Lower lobe of right lung (tissue), 2 donors: ENCODE data around the gene SIM1. TPM values are rescaled to one million over a fixed set of nuclear protein-coding genes. Genes with fewer than 3 reads are reported as not detected.
A peak's percentile ranks its signal among the peaks of the same experiment; 100 is the strongest.

Experiments
- ATAC-seq, 2 donors: fragments of 200-7000 bp; cut with Tn5 transposase; one replicate each; pipeline ENCODE4 v1.9.1; 2020 to 2022; ENCODE audit warnings: mild to moderate bottlenecking in 2 of 2, moderate library complexity in 2 of 2
- DNase-seq: peaks from one replicate; pipeline ENCODE4 v3.0.0-alpha.2; 2020
- H3K27ac ChIP-seq: fragments of 200-600 bp; one replicate; pipeline ENCODE4 v1.8.0; 2022
- H3K27me3 ChIP-seq: fragments of 200-600 bp; one replicate; pipeline ENCODE4 v1.8.0; 2022; ENCODE audit warnings: low read depth
- H3K36me3 ChIP-seq: fragments of 200-600 bp; one replicate; pipeline ENCODE4 v1.8.0; 2022; ENCODE audit warnings: mild to moderate bottlenecking
- H3K4me1 ChIP-seq: fragments of 200-600 bp; one replicate; pipeline ENCODE4 v1.8.0; 2022
- H3K4me3 ChIP-seq: fragments of 200-600 bp; one replicate; pipeline ENCODE4 v1.8.0; 2022; ENCODE audit warnings: mild to moderate bottlenecking
- H3K9me3 ChIP-seq: fragments of 200-600 bp; one replicate; pipeline ENCODE4 v1.8.0; 2022
- intact Hi-C: fragments of 100-400 bp; cut with DNase I; formaldehyde crosslinking; loops from one replicate; pipeline ENCODE4 v1.11.0; 2022
- long read RNA-seq: library from polyadenylated mRNA; unstranded; transcript quantifications from one replicate; pipeline ENCODE4 v2.0.0, GENCODE V29; 2021
- total RNA-seq: library from RNA; stranded (reverse); fragmentation: NEBNext Ultra II Directional; extraction: Animal tissue kit (Norgen Biotek cat#: 25700); gene quantifications from one replicate; pipeline ENCODE4 v1.2.1, GENCODE V29; 2021
- TF ChIP-seq, protein P1 (sequence below): fragments of 200-600 bp; IDR thresholded peaks from one replicate; pipeline ENCODE4 v1.8.0; 2022; ENCODE audit warnings: antibody characterized with exemption, mild to moderate bottlenecking
- donor health status: DM: no; HTN: yes; CAD: no; lungs with severe emphysema.

Gene SIM1, protein sequence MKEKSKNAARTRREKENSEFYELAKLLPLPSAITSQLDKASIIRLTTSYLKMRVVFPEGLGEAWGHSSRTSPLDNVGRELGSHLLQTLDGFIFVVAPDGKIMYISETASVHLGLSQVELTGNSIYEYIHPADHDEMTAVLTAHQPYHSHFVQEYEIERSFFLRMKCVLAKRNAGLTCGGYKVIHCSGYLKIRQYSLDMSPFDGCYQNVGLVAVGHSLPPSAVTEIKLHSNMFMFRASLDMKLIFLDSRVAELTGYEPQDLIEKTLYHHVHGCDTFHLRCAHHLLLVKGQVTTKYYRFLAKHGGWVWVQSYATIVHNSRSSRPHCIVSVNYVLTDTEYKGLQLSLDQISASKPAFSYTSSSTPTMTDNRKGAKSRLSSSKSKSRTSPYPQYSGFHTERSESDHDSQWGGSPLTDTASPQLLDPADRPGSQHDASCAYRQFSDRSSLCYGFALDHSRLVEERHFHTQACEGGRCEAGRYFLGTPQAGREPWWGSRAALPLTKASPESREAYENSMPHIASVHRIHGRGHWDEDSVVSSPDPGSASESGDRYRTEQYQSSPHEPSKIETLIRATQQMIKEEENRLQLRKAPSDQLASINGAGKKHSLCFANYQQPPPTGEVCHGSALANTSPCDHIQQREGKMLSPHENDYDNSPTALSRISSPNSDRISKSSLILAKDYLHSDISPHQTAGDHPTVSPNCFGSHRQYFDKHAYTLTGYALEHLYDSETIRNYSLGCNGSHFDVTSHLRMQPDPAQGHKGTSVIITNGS
- not detected for total RNA-seq
- long read RNA-seq: 0 reads

DNA sequence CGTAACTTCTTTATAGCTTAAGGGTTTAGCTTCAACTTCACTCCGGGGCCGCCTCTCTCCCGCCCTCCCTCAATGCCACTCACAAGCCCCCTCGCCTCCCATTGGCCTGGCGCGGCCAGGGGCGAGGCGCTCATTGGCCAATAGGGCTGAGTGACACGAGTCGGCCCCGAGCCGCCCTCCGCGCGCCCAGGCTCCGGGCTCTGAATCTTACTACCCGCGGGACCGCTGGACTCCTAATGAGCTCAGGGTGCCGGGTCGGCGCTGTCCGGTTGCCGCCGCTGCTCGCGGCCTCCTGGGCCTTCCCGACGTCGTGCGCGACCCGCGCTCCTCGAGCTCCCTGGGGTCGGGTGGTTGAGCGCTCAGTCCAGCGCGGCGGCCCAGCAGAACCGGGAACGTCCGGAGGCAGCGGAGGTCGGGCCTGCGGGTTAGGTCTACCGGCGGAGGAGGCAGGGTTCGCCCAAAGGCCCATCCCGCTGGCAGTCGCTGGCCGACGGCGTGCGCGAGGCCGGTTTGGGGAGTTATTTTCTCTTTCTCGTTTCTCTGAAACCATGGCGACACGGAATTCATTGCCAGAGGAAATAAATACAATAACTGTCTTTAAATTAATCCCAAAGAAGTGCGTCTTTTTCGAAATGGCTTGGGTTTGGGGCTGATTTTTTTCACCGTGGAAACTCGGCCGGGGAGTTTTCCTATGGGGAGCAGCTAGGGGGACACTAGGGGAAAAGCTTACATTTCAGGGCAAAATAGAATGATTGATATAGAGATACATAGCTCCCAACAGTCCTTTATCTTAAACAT lies at the start of gene SIM1:
Gene SIM1 (minus strand): TSS at position 19 of the 798 bp plus-strand sequence. CDS start 1,453 bp downstream, outside the sequence.
- intact Hi-C loops: no loop called here
- Histone ChIP-seq H3K27me3 (peaks cover 100% of the 10 kb centered on the region), H3K9me3 (no peaks in the 10 kb centered on the region), H3K27ac (no peak within 1 kb of the TSS), H3K36me3 (no peaks in the 10 kb centered on the region), H3K4me3 (peak within 1 kb of the TSS; percentile 35), H3K4me1 (peaks cover 18% of the 10 kb centered on the region)
- DNase-seq (no peak), ATAC-seq (peak; percentile 41 to 45)
- TF ChIP-seq, protein P1, sequence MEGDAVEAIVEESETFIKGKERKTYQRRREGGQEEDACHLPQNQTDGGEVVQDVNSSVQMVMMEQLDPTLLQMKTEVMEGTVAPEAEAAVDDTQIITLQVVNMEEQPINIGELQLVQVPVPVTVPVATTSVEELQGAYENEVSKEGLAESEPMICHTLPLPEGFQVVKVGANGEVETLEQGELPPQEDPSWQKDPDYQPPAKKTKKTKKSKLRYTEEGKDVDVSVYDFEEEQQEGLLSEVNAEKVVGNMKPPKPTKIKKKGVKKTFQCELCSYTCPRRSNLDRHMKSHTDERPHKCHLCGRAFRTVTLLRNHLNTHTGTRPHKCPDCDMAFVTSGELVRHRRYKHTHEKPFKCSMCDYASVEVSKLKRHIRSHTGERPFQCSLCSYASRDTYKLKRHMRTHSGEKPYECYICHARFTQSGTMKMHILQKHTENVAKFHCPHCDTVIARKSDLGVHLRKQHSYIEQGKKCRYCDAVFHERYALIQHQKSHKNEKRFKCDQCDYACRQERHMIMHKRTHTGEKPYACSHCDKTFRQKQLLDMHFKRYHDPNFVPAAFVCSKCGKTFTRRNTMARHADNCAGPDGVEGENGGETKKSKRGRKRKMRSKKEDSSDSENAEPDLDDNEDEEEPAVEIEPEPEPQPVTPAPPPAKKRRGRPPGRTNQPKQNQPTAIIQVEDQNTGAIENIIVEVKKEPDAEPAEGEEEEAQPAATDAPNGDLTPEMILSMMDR: no peak

DNA sequence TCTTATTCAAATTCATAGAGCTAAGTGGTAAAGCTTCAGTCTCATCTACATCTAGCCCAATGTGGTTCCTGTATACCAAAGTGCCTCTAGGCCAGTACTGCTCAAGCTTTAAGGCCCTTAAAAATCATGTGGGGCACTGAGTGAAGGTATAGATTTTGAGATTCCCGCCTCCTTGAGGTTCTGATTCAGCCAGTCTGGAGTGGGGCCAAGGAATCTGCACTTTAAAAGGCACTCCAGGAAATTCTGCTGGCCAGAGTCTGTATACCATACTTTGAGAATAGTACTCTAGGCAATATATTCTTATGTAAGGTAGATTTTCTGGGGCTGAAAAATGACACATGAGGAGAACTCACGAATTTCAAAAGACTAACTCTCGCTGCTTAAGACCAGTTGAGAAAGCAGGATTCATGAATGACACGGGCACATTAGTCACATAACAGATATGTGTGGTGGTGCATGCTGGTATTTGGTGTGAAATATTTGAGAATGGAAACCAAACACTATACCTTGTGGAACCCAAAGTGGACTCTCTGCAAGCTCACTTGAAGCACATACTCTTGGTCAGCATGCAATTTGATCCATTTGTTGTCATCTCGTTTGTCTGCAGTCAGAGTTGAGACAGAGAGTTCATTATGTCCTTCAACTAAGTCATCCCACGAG lies 47.6 kb upstream of the SIM1 start:
- intact Hi-C loops: no loop called here
- no peak for DNase-seq
- Histone ChIP-seq H3K9me3 (no peaks in the 10 kb centered on the region), H3K4me1 (no peaks in the 10 kb centered on the region), H3K27ac (no peak overlapping the region), H3K36me3 (peaks cover 67% of the 10 kb centered on the region), H3K4me3 (no peak overlapping the region), H3K27me3 (no peaks in the 10 kb centered on the region)
- no peak for ATAC-seq
- TF ChIP-seq, protein P1: no peak

DNA sequence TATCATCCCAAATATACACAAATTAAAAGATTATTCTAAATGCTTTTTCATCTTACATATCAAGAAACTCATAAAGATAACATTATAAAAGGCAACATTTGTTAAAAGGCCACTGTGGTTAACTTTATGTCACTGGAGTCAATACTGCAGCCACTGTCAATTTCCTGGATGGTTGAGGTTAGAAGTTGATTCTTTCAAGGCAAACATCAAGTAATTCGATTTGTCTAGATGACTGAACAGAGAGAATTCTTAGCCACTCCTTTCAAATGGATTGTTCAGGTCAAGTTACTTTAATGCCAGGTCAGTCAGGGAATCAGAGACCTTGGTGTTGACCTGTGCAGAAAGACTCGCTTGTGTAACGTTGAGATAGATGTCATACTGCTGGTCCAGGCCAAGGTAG lies 44.4 kb upstream of the SIM1 start:
- no peaks in the 10 kb centered on the region for H3K9me3 ChIP-seq
- H3K4me1 ChIP-seq: no peaks in the 10 kb centered on the region
- no peak overlapping the region for H3K27ac ChIP-seq
- ATAC-seq: no peak
- TF ChIP-seq, protein P1: no peak
- no peak for DNase-seq
- peaks cover 42% of the 10 kb centered on the region for H3K36me3 ChIP-seq
- H3K4me3 ChIP-seq: no peak overlapping the region
- intact Hi-C loops: no loop called here
- no peaks in the 10 kb centered on the region for H3K27me3 ChIP-seq

- H3K36me3 ChIP-seq: peaks cover 28% of the 10 kb centered on the region
- intact Hi-C loops: no loop called here
- H3K4me3 ChIP-seq: no peak overlapping the region
- no peak overlapping the region for H3K27ac ChIP-seq
- H3K9me3 ChIP-seq: no peaks in the 10 kb centered on the region
- no peaks in the 10 kb centered on the region for H3K27me3 ChIP-seq
- TF ChIP-seq, protein P1: no peak
- DNase-seq (no peak), ATAC-seq (no peak)
- no peaks in the 10 kb centered on the region for H3K4me1 ChIP-seq
Measured at GRCh38 chr6:100506651-100507050, 41.9 kb upstream of the SIM1 start.
